ENCODE results near the gene IDS.
"Not testable (repeated sequence)": the region's sequence is repeated elsewhere in the genome, so short reads cannot be mapped to it uniquely, and the experiment has no call there.

Gene IDS, protein sequence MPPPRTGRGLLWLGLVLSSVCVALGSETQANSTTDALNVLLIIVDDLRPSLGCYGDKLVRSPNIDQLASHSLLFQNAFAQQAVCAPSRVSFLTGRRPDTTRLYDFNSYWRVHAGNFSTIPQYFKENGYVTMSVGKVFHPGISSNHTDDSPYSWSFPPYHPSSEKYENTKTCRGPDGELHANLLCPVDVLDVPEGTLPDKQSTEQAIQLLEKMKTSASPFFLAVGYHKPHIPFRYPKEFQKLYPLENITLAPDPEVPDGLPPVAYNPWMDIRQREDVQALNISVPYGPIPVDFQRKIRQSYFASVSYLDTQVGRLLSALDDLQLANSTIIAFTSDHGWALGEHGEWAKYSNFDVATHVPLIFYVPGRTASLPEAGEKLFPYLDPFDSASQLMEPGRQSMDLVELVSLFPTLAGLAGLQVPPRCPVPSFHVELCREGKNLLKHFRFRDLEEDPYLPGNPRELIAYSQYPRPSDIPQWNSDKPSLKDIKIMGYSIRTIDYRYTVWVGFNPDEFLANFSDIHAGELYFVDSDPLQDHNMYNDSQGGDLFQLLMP

GRCh38 chrX:149504915-149505651 is at the start of gene IDS:
TSS of gene IDS (minus strand) at chrX:149505306. CDS start at chrX:149505137, 169 bp downstream.
- DNase-seq (ENCODE audit: low spot score), result peak; percentile 91

- not testable (repeated sequence) for DNase-seq (ENCODE audit: low spot score)
Observed at GRCh38 chrX:149551939-149552248, 46.8 kb upstream of the IDS start.

DNA sequence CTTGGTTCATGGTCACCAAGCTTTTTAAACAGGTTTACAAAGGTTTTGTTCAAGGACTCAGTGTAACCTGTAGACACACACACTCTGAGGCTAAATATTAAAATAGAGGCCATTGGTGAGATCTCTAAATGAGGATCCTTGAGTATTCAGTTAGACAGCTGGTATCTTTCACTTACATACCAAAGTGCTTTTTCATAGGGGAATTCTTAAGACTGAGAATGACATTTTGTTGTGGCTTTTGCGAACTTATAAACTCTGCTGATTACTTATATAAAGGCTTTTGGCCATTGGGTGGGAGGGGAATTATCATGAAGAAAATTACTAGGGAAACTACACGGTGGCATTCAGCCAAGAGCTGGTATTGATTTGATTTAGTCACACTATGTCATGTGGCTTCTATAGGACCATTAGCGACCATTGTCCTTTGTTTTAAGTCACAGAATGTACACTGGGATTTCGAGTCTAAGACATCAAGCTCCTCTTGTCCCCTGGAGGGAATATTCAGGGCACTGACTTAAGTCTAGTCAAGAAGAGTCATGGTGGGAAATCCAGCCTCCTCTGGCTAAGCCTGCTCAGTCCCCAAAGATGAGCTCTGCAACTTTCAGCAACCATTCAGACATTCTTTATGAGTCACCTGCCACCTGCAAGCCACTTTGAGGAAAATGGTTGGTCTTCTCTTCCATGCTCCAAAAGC is 46.3 kb upstream of the IDS start:
- not testable (repeated sequence) for DNase-seq (ENCODE audit: low spot score)

DNA sequence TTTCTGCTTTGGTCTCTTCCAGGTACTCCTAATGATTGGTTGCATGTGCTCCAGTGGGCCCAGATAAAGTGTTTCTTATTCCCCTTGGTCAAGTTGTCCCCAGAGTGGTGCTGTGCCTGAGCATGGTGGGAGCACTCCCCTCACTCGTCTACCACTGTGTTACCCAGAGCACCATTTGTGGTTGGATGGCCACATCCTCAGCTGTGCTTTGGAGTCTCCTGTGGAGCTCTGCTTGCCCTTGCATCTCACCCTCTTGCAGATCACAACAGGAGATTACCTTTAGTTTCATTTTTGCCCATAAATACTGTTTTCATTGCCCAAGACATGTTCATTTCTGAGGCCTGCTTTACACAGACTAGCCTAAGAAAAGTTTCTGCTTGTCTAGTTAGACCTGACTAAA is 45.3 kb upstream of the IDS start:
- not testable (repeated sequence) for DNase-seq (ENCODE audit: low spot score)

DNA sequence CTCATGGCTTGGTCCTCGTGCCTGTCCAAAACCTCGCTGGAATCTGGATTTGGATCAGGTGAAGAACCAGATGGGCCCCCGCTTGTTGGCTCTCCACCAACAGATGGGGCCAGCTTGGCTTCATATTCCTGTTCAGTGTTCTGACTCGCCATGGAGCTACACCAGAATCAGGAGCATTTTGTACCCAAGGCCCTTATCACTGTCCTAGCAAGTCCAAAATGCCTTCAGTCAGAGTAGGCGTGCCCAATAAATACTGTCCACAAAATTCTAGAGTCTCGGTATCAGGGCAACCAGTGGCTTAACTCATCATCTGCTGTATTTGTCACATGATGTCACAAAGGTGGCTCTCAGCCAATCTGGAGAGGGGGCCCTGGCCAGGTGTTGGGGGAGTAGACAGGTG is 44.6 kb upstream of the IDS start, which contains the start of gene HSFX3:
Gene HSFX3 (minus strand): TSS at position 224 of the 400 bp plus-strand sequence. CDS start 72 bp downstream, at position 152.
- DNase-seq (ENCODE audit: low spot score), result not testable (repeated sequence)

DNA sequence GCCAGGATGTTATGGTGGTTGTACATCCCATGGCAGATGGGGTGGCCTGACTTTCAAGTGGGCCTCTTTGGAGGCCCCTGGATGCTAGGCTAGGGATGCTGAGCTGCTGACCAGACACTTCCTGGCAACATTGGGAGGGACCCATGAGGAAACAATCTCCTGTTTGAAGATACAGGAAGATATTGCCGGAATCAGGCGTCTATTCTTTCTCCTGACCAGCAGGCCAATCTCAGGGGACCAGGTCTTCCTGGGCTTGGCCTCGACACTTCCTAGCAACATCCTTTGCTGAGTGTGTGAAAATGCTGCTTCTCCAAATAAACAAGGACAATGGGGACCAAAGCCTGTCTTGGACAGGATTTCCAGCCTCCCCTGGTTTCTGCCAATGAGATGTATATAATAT is 42.7 kb upstream of the IDS start:
- not testable (repeated sequence) for DNase-seq (ENCODE audit: low spot score)

- not testable (repeated sequence) for DNase-seq (ENCODE audit: low spot score)
Observed at GRCh38 chrX:149546962-149547361, 41.9 kb upstream of the IDS start.

GRCh38 chrX:149545545-149546543 is 40.7 kb upstream of the IDS start:
- DNase-seq (ENCODE audit: low spot score), result not testable (repeated sequence)

GRCh38 chrX:149541521-149542047 is 36.5 kb upstream of the IDS start:
- no peak for DNase-seq (ENCODE audit: low spot score)

DNA sequence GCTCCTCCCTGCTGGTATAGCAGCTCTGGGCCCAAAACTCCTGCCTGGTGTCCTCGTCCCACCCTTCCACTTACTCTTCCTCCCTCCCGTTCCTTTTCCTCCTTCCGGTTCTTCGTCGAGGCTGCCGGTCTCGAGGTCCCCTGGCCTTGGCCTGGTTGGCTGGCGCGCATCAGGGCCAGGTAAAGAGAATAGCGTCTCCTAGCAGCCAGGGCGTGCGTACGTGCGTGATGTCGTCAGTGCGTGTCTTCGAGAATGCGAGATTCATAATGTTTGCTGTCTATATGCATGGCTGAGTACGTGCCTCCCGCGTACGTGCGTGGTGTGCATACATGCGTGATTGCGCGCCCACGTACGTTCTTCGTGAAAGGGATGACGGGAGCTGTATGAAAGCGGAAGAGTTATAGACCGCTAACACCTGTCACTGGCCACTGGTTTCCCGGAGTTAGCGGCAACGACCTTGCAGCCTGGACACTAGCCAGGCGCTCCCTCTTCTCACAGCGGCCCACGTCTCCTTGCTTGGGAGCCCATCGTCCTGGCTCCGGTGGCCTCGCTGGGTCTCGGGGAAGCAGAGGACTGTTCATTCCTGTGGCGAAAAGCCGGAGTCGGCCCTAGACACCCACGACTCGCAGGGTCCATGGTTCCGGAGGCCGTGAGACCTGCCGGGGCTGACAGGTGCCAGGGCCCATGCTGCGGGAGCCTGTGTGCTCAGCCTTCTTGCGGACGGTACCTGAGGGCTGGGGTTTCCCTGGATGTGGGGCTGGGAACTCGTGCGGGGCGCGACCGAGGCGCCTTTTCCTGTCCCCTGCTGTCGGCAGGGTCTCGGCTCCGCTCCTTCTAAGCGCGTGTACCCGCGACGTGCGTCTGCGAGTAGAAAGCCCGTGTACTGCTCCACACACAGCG is 35.8 kb upstream of the IDS start, which contains the start of gene EOLA1:
Gene EOLA1 (plus strand): TSS at position 392 of the 900 bp plus-strand sequence. CDS start 4,619 bp downstream, outside the sequence.
- peak; percentile 96 for DNase-seq (ENCODE audit: low spot score)

- DNase-seq (ENCODE audit: low spot score), result peak; percentile 77
Observed at GRCh38 chrX:149540131-149540620, 35.1 kb upstream of the IDS start.

DNA sequence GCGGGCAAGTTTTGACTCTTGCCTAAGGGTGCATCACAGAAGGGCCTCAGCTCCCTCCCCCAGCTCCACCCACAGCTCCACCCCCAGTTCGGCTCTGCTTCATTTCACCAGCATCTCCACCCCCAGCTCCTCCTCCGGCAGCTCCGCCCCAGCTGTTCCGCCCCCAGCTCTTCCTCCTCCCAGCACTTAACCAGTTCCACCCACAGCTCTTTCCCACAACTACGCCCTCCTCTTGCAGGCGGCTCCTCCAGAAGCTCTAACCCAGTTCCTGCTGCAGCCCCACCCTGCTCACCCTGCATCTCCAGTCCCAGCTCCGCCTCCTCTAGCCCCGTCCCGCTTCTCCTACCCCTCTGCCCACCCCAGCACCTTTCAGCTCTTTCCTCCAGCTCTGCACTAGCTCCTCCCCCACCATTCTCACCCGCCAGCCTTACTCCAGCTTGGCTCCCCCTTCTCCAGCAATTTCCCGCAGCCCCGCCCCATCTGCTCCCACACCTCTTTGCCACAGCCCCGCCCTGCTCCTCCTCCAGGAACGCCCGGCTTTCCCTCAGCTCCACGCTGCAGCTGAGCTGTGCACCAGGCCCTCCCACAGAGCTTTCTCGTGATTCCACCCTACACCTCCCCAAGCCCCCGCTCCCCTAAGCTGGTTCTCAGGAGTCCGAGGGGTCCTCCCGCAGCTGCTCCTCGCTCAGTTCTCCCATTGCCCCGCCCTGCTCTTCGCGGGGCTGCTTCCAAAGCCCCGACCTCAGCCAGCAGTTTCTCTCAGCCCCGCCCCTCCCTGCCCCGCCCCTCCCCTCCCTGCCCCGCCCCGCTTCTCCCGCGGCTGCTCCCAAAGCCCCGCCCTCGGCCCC is 34.4 kb upstream of the IDS start:
- peak; percentile 90 for DNase-seq (ENCODE audit: low spot score)

GRCh38 chrX:149537474-149537873 is 32.4 kb upstream of the IDS start:
- not testable (repeated sequence) for DNase-seq (ENCODE audit: low spot score)

GRCh38 chrX:149534926-149535602 is 30.0 kb upstream of the IDS start:
- not testable (repeated sequence) for DNase-seq (ENCODE audit: low spot score)

- DNase-seq (ENCODE audit: low spot score), result not testable (repeated sequence)
Observed at GRCh38 chrX:149533999-149534398, 28.9 kb upstream of the IDS start.

GRCh38 chrX:149532868-149533267 is 27.8 kb upstream of the IDS start:
- DNase-seq (ENCODE audit: low spot score), result not testable (repeated sequence)

GRCh38 chrX:149531599-149531998 is 26.5 kb upstream of the IDS start:
- DNase-seq (ENCODE audit: low spot score), result peak; percentile 46

- no peak for DNase-seq (ENCODE audit: low spot score)
Observed at GRCh38 chrX:149528381-149528780, 23.3 kb upstream of the IDS start.
